HG03060 (cell line): ENCODE data around the gene TMPRSS9.
"Not testable (repeated sequence)": the region's sequence is repeated elsewhere in the genome, so short reads cannot be mapped to it uniquely, and the experiment has no call there.

Source experiments
- ATAC-seq: cut with Tn5 transposase; IDR thresholded peaks from one replicate; pipeline ENCODE4 v1.9.1; 2021; ENCODE audit warnings: low read depth, moderate number of reproducible peaks; ENCODE audit not compliant: unreplicated experiment

The TMPRSS9 gene

GRCh38 chr19:2454962-2455850, 95.1 kb downstream of the TMPRSS9 start:
- ATAC-seq = no peak

- ATAC-seq = no peak
These were observed 95.9 kb downstream of the TMPRSS9 start for GRCh38 chr19:2455851-2456570.

GRCh38 chr19:2457394-2458037, 97.5 kb downstream of the TMPRSS9 start:
- ATAC-seq = no peak

GRCh38 chr19:2458054-2458453, 98.0 kb downstream of the TMPRSS9 start:
- no peak for ATAC-seq

GRCh38 chr19:2458776-2459175, 98.7 kb downstream of the TMPRSS9 start:
- ATAC-seq = not testable (repeated sequence)

GRCh38 chr19:2460245-2460644, 100.2 kb downstream of the TMPRSS9 start:
- no peak for ATAC-seq

GRCh38 chr19:2461751-2462634, 101.9 kb downstream of the TMPRSS9 start:
- no peak for ATAC-seq

- no peak for ATAC-seq
These were observed 102.8 kb downstream of the TMPRSS9 start for GRCh38 chr19:2462635-2463421.

- not testable (repeated sequence) for ATAC-seq
These were observed 103.6 kb downstream of the TMPRSS9 start for GRCh38 chr19:2463694-2464093.

GRCh38 chr19:2464389-2464788, 104.3 kb downstream of the TMPRSS9 start:
- ATAC-seq = no peak

- no peak for ATAC-seq
These were observed 108.5 kb downstream of the TMPRSS9 start for GRCh38 chr19:2468596-2468995.

- no peak for ATAC-seq
These were observed 109.2 kb downstream of the TMPRSS9 start for GRCh38 chr19:2469102-2469914.

- not testable (repeated sequence) for ATAC-seq
These were observed 109.8 kb downstream of the TMPRSS9 start for GRCh38 chr19:2469915-2470200.

- ATAC-seq = no peak
These were observed 114.4 kb downstream of the TMPRSS9 start for GRCh38 chr19:2474232-2475017.

- no peak for ATAC-seq
These were observed 115.1 kb downstream of the TMPRSS9 start for GRCh38 chr19:2475018-2475701.
